Neuronal stem cell (in vitro differentiated cells): ENCODE measurements around the gene MRAS.

Experiments used
- DNase-seq: peaks from one replicate; pipeline ENCODE4 v3.0.0-alpha.2; 2013; ENCODE audit warnings: low spot score
- H2AFZ ChIP-seq: one replicate; pipeline ENCODE4 v1.6.1; 2013; ENCODE audit warnings: mild to moderate bottlenecking, low read length, inconsistent platforms
- H2AK5ac ChIP-seq: 2 replicates; pipeline ENCODE4 v1.6.1; 2013; ENCODE audit warnings: low read depth, mild to moderate bottlenecking, inconsistent platforms, low read length, moderate library complexity, mixed read lengths
- H2BK120ac ChIP-seq: 2 replicates; pipeline ENCODE4 v1.6.1; 2013; ENCODE audit warnings: low read depth, mild to moderate bottlenecking, inconsistent platforms, low read length, moderate library complexity, mixed read lengths
- H2BK12ac ChIP-seq: one replicate; pipeline ENCODE4 v1.6.1; 2013; ENCODE audit warnings: low read length, inconsistent platforms
- H2BK15ac ChIP-seq: 2 replicates; pipeline ENCODE4 v1.6.1; 2013; ENCODE audit warnings: mild to moderate bottlenecking, low read length, inconsistent platforms, mixed read lengths
- H2BK5ac ChIP-seq: one replicate; pipeline ENCODE4 v1.6.1; 2013; ENCODE audit warnings: inconsistent platforms, mild to moderate bottlenecking, low read length, moderate library complexity
- H3K14ac ChIP-seq: one replicate; pipeline ENCODE4 v1.6.1; 2013; ENCODE audit warnings: low read length, inconsistent platforms
- H3K18ac ChIP-seq: 2 replicates; pipeline ENCODE4 v1.6.1; 2013; ENCODE audit warnings: low read length, inconsistent platforms
- H3K23ac ChIP-seq: 2 replicates; pipeline ENCODE4 v1.6.1; 2013; ENCODE audit warnings: low read depth, mild to moderate bottlenecking, mixed read lengths, low read length, inconsistent platforms; ENCODE audit not compliant: poor library complexity
- H3K27ac ChIP-seq: replicated peaks from 3 replicates; pipeline ENCODE4 v1.5.1; 2013; ENCODE audit warnings: low read length, inconsistent platforms
- H3K27me3 ChIP-seq, 3 experiments: 2 replicates each; pipeline ENCODE4 v1.6.1; 2013; ENCODE audit warnings: low read length in 3 of 3, mild to moderate bottlenecking in 2 of 3, inconsistent platforms in 1 of 3, low read depth in 1 of 3, mixed read lengths in 1 of 3, moderate library complexity in 1 of 3; ENCODE audit not compliant: control insufficient read depth in 3 of 3, insufficient read depth in 3 of 3
- H3K36me3 ChIP-seq, 2 donors: replicated peaks in 1 of 2; 2 replicates each; pipeline ENCODE4 v1.6.1; 2013; ENCODE audit warnings: low read length in 2 of 2; ENCODE audit not compliant: control insufficient read depth in 2 of 2, insufficient read depth in 2 of 2
- H3K4ac ChIP-seq: 2 replicates; pipeline ENCODE4 v1.6.1; 2013; ENCODE audit warnings: inconsistent platforms, mild to moderate bottlenecking, low read length, moderate library complexity
- H3K4me1 ChIP-seq, 2 donors: 1 replicate in 1 of 2; 2 replicates in 1 of 2; pipeline ENCODE4 v1.6.1; 2013; ENCODE audit warnings: low read length in 2 of 2, low read depth in 1 of 2; ENCODE audit not compliant: control insufficient read depth in 2 of 2, insufficient read depth in 1 of 2
- H3K4me2 ChIP-seq: one replicate; pipeline ENCODE4 v1.6.1; 2013; ENCODE audit warnings: mild to moderate bottlenecking, low read length, inconsistent platforms; ENCODE audit not compliant: insufficient read depth, poor library complexity, severe bottlenecking
- H3K4me3 ChIP-seq, 2 donors: 2 replicates each; pipeline ENCODE4 v1.5.1; 2013; ENCODE audit warnings: low read length in 2 of 2, mild to moderate bottlenecking in 2 of 2, inconsistent platforms in 1 of 2, moderate library complexity in 1 of 2
- H3K79me1 ChIP-seq: one replicate; pipeline ENCODE4 v1.6.1; 2013; ENCODE audit warnings: low read depth, mild to moderate bottlenecking, inconsistent platforms, low read length, moderate library complexity
- H3K9ac ChIP-seq: one replicate; pipeline ENCODE4 v1.6.1; 2013; ENCODE audit warnings: mild to moderate bottlenecking, low read depth, low read length, inconsistent platforms; ENCODE audit not compliant: poor library complexity
- H3K9me3 ChIP-seq, 2 donors: replicated peaks in 1 of 2; 2 replicates each; pipeline versions ENCODE3 to v1.6.1; 2013; ENCODE audit warnings: low read length in 2 of 2, mild to moderate bottlenecking in 2 of 2, inconsistent platforms in 1 of 2, low read depth in 1 of 2, mixed read lengths in 1 of 2, moderate library complexity in 1 of 2; ENCODE audit not compliant: control insufficient read depth in 2 of 2, insufficient read depth in 1 of 2
- H4K8ac ChIP-seq: one replicate; pipeline ENCODE4 v1.6.1; 2013; ENCODE audit warnings: low read depth, mild to moderate bottlenecking, inconsistent platforms, low read length, moderate library complexity
- H4K91ac ChIP-seq: one replicate; pipeline ENCODE4 v1.6.1; 2013; ENCODE audit warnings: low read length, low read depth, mild to moderate bottlenecking, inconsistent platforms; ENCODE audit not compliant: poor library complexity
- WGBS, 2 donors: extraction: QIAGEN DNeasy Blood & Tissue Kit; methylation state at CpG; one replicate each; pipeline ENCODE4 v1.1.7; 2013; ENCODE audit warnings: missing lambda C conversion rate in 2 of 2, mixed read lengths in 1 of 2; ENCODE audit not compliant: insufficient read length in 2 of 2, insufficient replicate concordance in 1 of 2; ENCODE audit errors: extremely low coverage in 2 of 2; 5-methylcytosine and 5-hydroxymethylcytosine counted together

The MRAS gene

DNA sequence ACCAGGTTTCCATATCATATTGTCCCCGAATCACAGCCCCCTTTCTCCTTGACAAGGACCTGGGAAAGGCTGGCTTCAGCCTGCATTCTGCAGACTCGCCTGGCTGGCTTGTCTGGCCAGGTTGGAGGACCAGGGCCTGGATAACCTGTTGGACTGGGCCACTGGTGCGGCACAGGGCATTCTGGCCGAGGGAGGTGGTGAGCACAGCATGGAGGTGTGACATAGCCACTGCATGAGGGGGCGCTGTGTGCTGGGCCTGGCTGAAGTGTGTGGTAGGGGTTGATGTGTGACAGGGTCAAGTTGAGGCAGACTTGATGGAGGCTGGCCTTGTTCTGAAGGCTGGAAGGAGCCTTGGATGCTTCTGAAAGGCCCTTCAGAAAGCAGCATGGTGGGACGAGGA lies 88.9 kb downstream of the MRAS start:
- Histone ChIP-seq H3K18ac (no peak overlapping the region), H4K8ac (peak overlapping the region; percentile 23), H3K4me2 (no peak overlapping the region), H3K4me1 (peaks cover 3 to 19% of the 10 kb centered on the region in 2 donors), H3K36me3 (no peaks in the 10 kb centered on the region), H2BK12ac (no peak overlapping the region), H3K4me3 (peak overlapping the region in 1 of 2 donors; percentile 51), H3K27ac (no peak overlapping the region), H3K4ac (no peak overlapping the region), H2AFZ (no peak overlapping the region), H4K91ac (no peak overlapping the region), H3K14ac (no peak overlapping the region), H2AK5ac (no peak overlapping the region), H3K27me3 (peaks cover 13 to 95% (median 46%) of the 10 kb centered on the region in 3 experiments), H3K9ac (no peak overlapping the region), H2BK5ac (no peak overlapping the region), H2BK15ac (no peak overlapping the region), H3K9me3 (peaks cover 7% of the 10 kb centered on the region in 2 donors), H3K79me1 (no peaks in the 10 kb centered on the region), H2BK120ac (no peak overlapping the region), H3K23ac (no peak overlapping the region)
- no peak for DNase-seq
- no CpG with 5 or more reads among the region's 6 CpGs for WGBS, 2 donors

DNA sequence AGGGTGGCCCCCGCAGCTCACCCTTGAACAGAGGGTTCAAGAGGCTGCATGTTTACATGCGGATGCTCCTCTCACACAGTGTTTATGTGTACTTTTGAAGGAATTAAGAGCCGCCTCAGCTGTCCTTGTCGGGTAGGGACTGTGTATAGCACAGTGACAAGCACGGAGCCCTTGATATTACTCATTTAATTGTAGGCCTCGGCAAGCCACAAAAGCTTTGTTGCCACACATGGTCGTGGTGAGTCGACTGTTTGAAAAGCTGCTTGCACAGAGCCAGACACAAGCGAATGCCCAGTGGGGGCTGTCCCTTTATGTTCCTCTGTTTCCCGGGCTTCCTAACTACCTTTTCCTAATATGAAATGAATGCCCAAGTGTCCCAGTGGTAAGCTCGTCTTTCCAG lies 90.5 kb downstream of the MRAS start:
- no peak overlapping the region for H2BK5ac ChIP-seq
- no peak overlapping the region for H2BK15ac ChIP-seq
- no peak overlapping the region for H4K8ac ChIP-seq
- H3K36me3 ChIP-seq, result no peaks in the 10 kb centered on the region
- peaks cover 3 to 27% of the 10 kb centered on the region in 2 donors for H3K4me1 ChIP-seq
- peaks cover 3 to 4% of the 10 kb centered on the region in 2 donors for H3K9me3 ChIP-seq
- no CpG with 5 or more reads among the region's 11 CpGs for WGBS, 2 donors
- no peak overlapping the region for H3K4me3 ChIP-seq
- H3K23ac ChIP-seq, result no peak overlapping the region
- no peak overlapping the region for H3K4me2 ChIP-seq
- no peak overlapping the region for H3K18ac ChIP-seq
- H3K4ac ChIP-seq, result no peak overlapping the region
- H2AFZ ChIP-seq, result no peak overlapping the region
- H3K79me1 ChIP-seq, result no peaks in the 10 kb centered on the region
- peaks cover 10 to 80% (median 34%) of the 10 kb centered on the region in 3 experiments for H3K27me3 ChIP-seq
- no peak overlapping the region for H3K14ac ChIP-seq
- H3K9ac ChIP-seq, result no peak overlapping the region
- H2BK12ac ChIP-seq, result no peak overlapping the region
- no peak overlapping the region for H4K91ac ChIP-seq
- no peak overlapping the region for H3K27ac ChIP-seq
- no peak overlapping the region for H2AK5ac ChIP-seq
- H2BK120ac ChIP-seq, result no peak overlapping the region
- no peak for DNase-seq

DNA sequence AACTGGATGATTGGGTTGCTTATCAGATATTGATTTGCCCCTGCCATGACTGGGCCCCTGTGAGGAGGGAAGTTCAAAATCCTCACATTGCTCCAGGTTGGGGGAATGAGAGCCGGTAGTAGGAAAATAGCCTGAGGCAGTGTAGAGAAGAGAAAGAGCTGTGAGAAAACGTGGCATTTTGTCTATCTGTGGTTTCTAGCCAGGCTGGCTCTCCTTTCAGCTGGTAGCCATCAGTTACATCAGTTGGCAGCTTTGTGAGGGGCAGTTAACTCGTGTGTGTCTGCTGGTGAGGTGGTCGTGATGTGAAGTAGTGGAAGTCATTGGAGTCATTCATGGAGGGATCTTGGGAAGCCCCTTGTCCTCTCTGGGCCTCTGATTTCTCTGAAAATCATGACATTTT lies 91.3 kb downstream of the MRAS start:
- H2AK5ac ChIP-seq, result no peak overlapping the region
- H3K9me3 ChIP-seq, result no peaks in the 10 kb centered on the region
- no peaks in the 10 kb centered on the region for H3K79me1 ChIP-seq
- H2BK120ac ChIP-seq, result no peak overlapping the region
- H2AFZ ChIP-seq, result no peak overlapping the region
- no peak for DNase-seq
- no peak overlapping the region for H3K23ac ChIP-seq
- H2BK5ac ChIP-seq, result no peak overlapping the region
- H3K4me3 ChIP-seq, result no peak overlapping the region
- H4K8ac ChIP-seq, result no peak overlapping the region
- no peak overlapping the region for H3K4me2 ChIP-seq
- no peak overlapping the region for H3K27ac ChIP-seq
- H3K36me3 ChIP-seq, result no peaks in the 10 kb centered on the region
- H3K14ac ChIP-seq, result no peak overlapping the region
- H3K9ac ChIP-seq, result no peak overlapping the region
- no peak overlapping the region for H3K18ac ChIP-seq
- H3K4me1 ChIP-seq, result peaks cover 3 to 24% of the 10 kb centered on the region in 2 donors
- no peak overlapping the region for H2BK15ac ChIP-seq
- WGBS, 2 donors, result no CpG with 5 or more reads among the region's 4 CpGs
- H3K4ac ChIP-seq, result no peak overlapping the region
- no peak overlapping the region for H2BK12ac ChIP-seq
- H4K91ac ChIP-seq, result no peak overlapping the region
- peaks cover 5 to 80% (median 27%) of the 10 kb centered on the region in 3 experiments for H3K27me3 ChIP-seq

DNA sequence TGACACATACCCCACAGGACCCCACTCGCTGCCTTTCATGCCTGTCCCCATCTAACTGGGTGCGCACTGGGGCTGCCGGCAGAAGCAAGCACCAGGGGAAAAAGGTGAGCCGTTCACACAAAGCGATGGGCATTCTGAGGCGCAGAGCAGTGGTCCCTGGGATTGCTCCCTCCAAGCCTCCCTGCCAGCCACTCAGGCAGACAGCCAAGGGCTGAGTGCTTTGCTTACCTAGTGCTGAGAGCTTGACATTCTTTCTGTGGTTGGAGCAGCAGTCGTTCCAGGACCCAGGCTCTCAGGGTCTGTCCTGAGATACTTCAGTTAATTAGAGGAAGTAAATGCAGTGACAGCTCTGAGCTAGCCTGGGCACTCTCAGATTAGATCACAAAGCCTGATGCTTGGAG lies 91.7 kb downstream of the MRAS start:
- H3K36me3 ChIP-seq, result no peaks in the 10 kb centered on the region
- no peak overlapping the region for H3K4ac ChIP-seq
- H3K79me1 ChIP-seq, result no peaks in the 10 kb centered on the region
- H3K4me1 ChIP-seq, result peaks cover 0 to 19% of the 10 kb centered on the region in 2 donors
- no peak overlapping the region for H2BK15ac ChIP-seq
- H2BK12ac ChIP-seq, result no peak overlapping the region
- no peak overlapping the region for H2AK5ac ChIP-seq
- H3K27me3 ChIP-seq, result peaks cover under 1 to 80% (median 22%) of the 10 kb centered on the region in 3 experiments
- WGBS, 2 donors, result no CpG with 5 or more reads among the region's 7 CpGs
- no peak overlapping the region for H4K91ac ChIP-seq
- no peak overlapping the region for H3K4me3 ChIP-seq
- H4K8ac ChIP-seq, result no peak overlapping the region
- no peak overlapping the region for H2BK5ac ChIP-seq
- H3K18ac ChIP-seq, result no peak overlapping the region
- no peaks in the 10 kb centered on the region for H3K9me3 ChIP-seq
- no peak overlapping the region for H3K14ac ChIP-seq
- H3K4me2 ChIP-seq, result no peak overlapping the region
- no peak overlapping the region for H2BK120ac ChIP-seq
- H3K23ac ChIP-seq, result no peak overlapping the region
- no peak overlapping the region for H3K9ac ChIP-seq
- DNase-seq, result no peak
- no peak overlapping the region for H2AFZ ChIP-seq
- no peak overlapping the region for H3K27ac ChIP-seq
